ENCODE results near the gene DYNC2H1.

DYNC2H1 gene

DNA sequence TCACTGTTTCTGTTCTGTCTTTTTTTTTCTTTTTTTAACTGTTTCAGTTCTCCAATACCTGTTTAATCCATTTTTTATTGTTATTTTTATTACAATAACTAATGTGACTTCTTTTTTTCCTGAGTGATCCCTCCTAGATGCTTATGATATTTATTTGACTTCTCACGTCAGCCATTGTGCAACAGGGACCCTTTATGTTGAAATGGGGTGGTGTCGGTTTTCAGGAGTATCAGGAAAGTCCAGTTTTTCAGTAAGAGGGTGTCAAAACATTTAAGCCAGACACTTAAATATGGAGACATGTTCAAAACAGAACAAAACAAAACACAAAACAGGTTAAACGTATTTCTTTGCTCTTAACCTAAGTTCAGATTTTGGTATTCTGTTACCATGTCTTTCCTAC lies 418.8 kb downstream of the DYNC2H1 start:
- no peak for DNase-seq (ENCODE audit: low spot score)
- no peak for FAIRE-seq

DNA sequence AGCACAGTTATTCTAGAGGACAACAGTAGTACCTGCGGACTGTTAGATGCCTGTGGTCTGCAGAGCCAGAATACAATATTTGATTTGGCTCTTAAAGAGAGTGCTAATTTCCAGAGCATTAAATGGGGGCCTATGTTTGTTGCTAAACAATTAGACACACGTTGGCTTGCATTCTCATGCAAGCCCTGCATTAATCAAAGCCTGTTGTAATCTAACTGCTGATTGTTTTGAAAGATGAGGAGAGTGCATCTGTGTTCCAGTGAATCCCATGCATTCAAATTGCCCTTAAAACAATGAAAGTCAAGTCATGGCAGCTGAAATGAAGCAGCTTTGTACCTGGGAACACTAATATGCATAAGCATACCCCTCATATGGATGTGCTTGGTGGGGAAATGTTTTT lies 419.4 kb downstream of the DYNC2H1 start:
- FAIRE-seq = no peak
- DNase-seq (ENCODE audit: low spot score) = no peak

DNA sequence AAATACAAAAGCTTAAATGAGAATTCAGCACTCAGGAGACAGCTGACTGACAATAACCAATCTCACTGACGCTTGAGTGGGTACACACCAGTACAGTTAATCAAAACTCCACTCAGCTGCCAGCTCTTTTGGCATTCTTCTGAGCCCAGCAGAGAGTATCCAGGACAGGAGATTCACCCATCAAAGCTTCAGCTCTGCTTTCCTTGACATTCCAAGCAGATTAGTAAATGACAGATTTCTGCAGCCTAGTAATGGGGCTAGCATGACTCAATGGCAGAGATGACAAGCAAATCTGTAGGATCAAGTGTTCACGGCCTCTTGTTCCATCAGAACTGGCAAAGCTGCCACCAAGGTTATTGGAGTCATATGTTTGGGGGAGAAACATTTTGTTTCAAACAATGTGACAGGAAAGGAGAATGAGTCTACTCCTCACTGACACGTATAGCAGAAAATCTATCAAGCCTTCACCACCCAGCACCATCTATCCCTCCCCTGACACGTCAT lies 420.0 kb downstream of the DYNC2H1 start:
- FAIRE-seq = peak; percentile 76
- peak; percentile 58 for DNase-seq (ENCODE audit: low spot score)

Data from urothelium cell line (cell line).